ENCODE measurements around the gene CECR2.
"Not testable (repeated sequence)": the region's sequence is repeated elsewhere in the genome, so short reads cannot be mapped to it uniquely, and the experiment has no call there.

CECR2 gene

DNA sequence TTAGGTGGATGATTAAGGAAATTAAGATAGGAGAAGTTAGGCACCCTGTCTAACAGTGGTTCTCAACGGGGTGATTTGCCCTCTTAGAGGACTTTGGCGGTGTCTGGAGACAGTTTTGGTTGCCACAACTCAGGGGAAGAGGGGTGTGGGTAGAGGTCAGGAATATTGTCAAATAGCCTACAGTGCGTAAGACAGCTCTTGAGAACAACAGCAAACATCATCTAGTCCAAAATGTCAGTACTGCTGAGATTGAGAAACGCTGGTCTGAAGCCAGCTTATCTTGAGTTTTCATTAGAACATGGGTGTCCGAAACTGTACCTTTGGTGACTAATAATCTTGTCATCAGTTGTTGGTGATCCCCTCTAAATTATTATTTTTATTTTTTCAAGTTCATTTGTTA, 38.4 kb downstream of the CECR2 start:
- DNase-seq: no peak

DNA sequence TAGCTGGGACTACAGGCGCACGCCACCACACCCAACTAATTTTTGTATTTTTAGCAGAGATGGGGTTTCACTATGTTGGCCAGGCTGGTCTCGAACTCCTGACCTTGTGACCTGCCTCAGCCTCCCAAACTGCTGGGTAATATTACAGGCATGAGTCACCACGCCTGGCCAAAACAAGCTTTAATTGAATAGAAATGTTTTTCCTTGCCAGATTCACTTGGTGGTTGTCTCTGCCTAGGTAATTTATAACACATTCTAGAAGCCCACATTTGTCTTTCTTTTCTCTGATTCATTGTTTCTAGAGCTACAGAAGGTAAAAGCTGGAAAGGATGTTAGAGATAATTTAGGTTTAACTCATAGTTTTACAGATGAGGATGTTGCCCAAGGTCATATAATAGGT, 41.3 kb downstream of the CECR2 start:
- no peak for DNase-seq

DNA sequence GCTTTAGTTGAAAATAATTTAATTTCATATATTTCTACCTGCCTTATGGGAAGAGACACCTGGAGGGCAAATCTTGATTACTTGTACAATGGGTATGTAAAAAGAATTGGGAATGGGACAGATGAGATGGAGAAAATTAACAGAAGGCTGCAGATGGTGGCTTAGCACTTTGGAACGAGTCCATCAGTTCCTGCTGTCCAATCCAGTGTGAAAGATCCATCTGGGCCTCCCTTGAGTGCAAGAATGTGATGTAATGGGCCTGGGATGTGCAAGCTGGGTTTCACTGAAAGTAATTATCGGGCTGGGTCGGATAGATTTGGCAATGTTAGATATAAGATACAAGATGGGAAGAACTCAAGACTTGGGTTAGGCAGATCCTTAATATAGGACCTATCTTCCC, 42.0 kb downstream of the CECR2 start:
- no peak for DNase-seq

DNA sequence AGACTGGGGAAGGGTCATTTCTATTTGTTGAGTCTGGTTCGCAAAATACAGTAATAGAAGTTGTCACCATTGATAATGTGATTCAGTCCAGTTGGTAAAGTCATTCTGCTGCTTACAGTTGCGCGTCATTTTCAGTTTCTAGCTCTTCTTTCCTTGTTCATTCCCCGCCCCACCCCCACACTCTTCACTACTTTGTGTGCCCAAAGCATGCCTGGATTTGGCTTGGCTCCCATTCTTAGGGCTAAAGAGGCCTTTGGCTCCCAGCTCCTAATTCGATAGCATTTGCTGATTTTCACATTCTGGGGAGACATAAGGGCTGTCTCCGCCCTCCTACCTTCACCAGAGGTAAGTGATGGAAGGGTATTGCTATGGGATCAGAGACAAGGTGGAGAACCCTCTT, 43.0 kb downstream of the CECR2 start:
- DNase-seq: no peak

DNA sequence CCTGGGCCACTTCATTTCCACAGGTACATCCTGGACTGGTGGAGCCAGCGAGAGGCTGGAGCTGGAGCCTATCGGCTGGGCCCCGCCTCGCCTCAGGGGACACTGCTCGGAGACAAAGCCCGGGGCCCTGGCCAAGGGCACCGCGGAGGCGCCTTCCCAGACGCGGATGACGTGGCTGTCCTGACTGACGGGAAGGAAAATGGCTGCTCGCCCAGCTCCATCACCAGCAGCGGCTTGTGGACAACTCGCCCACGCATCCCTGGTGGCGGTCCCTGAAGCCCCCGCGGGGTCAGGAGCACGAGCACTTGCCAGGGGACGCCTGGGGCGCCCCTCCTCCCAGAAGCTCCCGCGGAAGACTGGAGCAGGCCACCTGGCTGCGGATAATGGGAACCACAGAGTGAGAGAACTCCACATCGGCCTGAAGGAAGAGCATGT, 49.6 kb downstream of the CECR2 start:
- no peak for DNase-seq

DNA sequence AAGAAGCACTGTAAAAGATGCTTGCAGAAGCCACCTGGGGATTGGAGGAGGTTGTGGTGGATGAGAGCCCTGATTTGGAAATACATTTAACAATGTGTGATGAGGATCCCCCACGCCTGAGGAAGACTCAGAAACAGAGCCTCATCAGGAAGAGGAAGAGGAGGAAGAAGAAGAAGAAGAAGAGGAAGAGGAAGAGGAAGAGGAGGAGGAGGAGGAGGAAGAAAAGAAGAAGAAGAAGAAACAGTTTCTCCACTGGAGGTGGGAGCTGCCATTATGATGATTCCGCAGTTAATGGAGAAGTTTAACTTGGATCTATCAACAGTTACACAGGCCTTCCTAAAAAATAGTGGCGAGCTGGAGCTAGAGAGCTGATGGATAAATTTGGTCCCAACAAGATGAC, 50.1 kb downstream of the CECR2 start:
- no peak for DNase-seq

DNA sequence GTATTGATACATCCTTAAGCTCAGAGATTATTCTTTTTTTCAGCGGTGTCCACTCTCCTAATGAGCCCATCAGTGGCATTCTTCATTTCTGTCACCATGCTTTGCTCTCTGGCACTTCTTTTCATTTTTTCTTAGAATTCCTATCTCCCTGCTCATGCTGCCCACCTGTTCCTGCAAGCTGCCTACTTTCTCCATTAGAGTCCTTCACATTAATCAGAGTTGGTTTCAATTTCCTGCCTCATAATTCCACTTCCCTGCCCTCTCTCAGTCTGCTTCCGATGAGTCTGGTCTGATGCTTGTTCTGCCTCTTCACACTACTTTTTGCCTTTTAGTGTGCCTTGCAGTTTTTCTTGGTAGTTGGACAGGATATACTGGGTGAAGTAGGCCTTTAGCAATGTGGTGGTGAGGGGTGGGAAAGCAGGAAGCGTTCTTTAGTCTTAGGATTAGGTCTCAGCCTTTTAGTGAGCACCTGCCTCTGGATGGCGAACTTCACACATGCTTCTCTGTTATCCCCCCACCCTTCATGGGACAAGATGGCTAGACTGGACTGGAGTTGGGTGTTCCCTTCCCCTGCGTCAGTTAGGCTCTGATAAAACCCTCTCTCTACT, 53.6 kb downstream of the CECR2 start:
- DNase-seq: no peak

DNA sequence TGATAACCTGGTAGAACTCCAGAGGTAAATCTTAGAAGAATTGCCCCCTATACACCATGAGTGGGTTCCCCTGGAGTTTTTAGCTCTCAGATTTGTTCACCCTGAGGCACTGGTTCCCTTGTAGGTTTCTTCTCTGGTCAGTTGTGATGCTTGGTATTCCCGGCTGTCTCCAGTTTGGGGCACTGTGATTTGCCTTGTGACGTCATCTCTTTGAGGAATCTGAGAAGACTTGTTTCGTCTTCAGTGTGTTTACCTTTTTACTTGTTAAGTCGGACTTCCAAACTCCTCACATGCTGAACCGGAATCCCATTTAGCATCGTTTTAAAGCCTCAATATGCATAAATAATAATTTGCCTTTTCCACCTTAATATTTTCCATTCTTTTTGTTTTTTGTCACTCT, 54.4 kb downstream of the CECR2 start:
- no peak for DNase-seq

DNA sequence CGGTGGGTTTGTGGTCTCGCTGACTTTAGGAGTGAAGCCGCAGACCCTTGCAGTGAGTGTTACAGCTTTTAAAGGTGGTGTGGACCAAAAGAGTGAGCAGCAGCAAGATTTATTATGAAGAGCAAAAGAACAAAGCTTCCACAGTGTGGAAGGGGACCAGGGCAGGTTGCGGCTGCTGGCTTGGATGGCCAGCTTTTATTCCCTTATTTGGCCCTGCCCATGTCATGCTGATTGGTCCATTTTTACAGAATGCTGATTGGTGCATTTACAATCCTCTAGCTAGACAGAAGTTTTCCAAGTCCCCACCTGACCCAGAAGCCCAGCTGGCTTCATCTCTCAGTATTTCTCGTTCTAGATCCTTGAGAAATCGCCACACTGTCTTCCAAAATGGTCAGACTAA, 58.3 kb downstream of the CECR2 start:
- DNase-seq: not testable (repeated sequence)

DNA sequence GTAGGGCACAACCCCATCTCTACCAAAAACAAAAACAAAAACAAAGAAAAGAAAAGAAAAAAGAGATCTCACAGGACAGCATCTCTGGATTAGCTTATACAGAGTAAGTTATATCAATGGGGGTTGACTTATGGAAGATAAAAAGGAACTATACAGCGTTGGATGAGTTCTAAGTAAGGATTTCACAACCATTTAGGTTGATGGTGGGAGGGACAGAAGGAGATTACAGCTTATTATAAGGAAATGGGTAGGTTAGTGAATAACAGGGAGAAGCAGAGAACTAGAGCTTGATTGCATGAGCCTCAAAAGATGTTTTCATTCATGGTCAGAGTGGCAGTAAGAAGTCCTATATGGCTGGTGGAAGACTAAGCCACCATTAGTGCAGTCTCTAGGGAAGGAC, 60.3 kb downstream of the CECR2 start:
- no peak for DNase-seq

DNA sequence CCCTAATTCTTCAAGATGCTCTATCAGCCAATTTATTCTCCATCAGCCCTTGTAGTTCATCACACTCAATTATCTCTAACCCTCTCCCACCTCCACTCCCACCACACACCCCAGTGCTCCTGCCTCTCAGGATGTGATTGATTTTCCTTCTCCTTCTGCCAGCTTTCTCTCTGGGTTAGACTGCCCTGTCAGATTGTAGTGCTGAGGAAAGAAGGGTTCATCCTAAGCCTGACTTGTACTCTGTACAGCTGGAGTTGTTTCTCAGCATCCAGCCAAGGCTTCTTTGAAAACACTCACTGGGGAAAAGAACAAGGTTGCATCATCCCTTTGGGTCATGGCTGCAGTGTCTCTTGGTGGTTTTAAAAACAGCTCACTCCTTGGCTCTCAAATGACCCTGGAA, 61.2 kb downstream of the CECR2 start:
- no peak for DNase-seq

DNA sequence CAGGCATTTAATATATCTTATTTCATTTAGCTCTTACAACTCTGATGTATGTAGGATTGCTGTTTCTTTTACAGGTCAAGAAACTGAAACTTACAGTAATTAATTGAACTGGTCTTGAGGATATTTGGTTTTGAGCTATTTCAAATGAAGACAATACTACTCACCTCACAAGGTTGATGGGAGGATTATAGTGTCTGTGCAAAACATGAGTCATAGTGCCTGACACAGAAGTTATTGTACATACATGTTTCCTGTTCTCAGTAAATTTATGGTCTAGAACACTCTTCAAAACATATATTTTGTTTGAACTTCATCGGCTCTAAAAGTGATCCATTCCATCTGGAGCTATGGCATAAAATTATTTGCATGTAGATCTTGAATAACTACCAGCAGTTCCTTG, 61.9 kb downstream of the CECR2 start:
- DNase-seq: no peak

DNA sequence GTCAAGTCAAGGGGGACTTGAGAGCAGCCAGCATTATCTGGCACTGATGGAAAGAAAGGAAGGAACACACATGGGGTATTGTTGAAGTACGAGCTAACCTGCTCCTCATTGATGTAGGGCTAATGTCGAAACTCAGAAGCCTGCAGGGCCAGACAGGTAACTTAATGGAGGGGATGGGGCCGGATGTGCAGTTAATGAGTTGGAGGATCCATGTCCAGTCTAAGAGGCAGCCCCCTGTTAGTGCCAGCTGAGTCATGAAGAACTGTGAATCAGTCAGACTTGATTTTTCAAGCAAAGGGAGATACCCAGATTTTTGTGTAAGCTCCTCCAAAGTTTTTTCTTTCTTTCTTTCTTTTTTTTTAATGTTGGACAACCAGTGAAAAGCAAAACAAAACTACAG, 65.6 kb downstream of the CECR2 start:
- no peak for DNase-seq

DNA sequence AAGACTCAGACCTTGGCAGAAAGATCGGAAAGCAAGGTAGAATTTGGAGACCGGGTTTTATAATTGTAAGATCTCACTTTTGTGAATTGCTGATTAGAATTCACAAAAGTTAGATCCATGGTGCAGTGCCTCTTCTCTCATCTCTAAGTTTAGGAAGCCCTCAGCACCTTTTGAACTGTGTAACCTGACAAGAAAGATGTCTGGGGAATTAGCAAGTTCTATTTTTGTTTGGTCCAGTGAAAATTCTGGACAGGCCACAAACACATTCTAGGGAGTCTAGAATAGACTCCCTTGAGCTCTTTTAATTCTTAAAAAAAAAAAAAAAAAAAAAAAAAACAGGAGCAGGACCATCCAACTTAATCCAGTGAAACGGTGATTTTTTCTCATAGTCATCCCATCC, 66.1 kb downstream of the CECR2 start:
- no peak for DNase-seq

DNA sequence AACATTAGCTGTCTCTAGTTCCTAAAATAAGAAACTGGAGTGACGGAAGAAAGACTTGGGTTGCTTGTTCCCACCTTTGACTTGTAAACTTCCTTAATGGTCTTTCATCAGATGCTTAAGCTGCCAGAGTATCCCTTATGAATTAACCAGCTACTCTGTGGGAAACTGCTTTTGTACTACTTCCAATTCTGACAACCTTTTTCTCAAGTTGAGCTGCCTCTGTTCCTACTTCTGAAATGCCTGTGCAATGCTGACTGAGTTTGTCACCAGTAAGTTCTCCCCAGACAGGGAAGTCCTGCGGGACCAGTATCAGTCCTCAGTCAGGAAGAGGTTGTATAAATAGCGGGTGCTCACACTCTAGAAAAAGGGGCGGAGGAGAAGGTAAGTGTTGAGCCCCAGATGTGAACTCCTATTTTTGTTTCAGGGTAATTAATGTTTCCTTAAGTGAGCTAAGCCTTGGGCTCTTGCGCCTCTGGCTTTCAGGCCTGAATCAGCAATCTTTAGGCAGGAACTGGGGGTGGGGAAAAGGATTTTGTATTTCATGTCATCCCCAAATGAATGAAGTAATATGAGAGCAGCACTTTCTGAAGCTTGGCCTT, 67.2 kb downstream of the CECR2 start:
- DNase-seq: no peak

DNA sequence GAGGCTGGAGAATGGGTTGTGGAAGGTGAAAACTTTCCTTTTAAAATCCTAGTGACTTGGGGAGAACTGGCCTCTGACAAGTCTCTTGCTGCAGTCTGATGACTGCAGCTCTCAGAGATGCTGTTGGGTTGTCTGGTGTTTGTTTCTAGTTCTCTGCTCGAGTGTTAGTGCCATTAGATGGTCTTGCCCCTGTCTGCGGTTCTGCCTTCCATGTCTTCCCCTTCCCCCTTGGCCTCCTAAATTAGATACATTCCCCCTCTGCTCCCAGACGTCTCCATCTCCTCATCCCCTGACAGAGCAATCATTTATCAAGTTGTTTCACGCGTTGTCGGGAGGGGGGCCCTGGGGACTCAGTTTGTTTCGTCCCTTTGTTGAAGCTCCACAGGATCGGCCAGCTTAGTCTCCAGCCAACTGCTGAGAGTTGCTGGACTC, 67.7 kb downstream of the CECR2 start:
- DNase-seq: no peak

DNA sequence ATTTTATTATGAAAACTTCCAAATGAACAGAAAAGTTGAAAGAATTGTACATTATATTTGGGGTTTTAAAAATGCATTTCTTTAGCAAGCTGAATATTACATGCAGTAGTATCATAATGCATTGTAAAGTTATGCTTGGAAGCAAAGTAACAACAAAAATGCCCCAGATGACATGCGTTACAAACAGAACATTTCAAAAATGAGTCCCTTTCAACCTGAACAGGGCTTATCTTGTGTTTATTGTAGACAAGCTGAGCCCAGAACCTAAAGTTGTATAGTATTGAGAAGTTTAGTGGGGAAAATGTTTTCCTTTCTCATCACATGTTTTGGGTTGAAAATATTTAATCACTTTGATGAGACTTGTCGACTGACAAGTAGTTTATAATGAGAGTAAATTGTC, 68.8 kb downstream of the CECR2 start:
- no peak for DNase-seq

DNA sequence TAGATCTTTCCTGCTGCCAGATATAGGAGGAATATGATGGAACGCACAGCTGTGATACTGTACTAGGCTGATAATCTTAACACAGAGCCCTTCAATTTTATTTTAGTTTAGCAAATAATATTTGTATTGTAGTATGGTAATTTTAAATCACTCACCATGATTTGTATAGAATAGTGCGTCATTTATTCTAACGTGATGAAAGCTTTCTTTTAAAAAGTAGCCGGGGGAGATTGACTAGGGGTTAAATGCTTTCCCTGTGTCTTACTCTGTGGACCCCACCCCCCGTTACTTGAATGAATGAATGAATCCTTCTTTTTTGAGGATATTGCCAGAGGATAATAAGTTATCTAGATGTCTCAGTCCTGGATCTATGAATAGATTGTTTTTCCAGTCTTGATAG, 72.1 kb downstream of the CECR2 start:
- DNase-seq: no peak

DNA sequence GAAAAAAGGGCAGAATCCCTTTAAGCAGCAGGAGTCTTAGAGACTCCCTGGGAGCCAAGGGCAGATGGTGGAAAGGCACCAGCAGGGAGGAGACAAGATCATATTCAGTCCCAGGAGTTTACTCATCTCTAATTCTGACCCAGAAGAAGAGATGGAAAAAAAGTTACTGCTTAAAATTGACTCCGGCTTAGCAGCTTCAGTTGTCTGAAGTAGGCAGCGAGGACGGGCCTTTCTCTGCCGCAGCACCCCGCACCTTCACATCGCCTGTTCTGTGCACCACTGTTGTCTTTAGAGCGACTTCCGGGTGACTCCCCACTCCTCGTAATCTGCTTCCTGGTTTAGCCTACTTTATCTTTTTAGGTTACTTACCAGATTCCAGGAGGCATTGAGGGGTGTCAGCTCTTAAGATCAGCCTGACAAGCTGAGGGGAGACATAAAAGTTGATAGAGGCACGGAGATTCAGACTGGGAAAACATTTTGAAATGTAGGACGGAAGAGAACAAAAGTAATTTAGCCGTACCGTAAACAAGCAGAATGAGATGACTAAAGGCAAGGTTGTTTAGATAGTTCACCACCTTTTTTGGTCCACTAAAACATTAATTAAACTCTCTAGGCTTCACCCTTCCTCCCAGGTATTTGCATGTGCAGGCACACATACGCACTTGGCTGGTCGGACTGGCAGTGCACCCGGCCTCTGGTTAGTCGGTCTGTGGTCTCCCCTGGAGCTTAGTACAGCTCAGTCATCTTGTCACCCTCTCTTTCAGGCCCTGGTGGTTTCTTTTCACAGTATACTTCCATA, 74.3 kb downstream of the CECR2 start:
- DNase-seq: no peak

DNA sequence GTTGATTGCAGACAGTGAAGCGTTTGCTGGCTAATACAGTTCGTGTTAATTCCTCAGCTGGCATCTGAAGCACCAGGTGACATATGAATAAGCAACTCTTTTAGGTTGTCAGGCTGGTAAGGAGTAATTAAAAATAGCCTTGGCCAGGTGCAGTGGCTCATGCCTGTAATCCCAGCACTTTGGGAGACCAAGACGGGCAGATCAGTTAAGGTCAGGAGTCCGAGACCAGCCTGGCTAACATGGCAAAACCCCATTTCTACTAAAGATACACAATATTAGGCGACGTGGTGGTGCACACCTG, 74.9 kb downstream of the CECR2 start:
- DNase-seq: no peak

DNA sequence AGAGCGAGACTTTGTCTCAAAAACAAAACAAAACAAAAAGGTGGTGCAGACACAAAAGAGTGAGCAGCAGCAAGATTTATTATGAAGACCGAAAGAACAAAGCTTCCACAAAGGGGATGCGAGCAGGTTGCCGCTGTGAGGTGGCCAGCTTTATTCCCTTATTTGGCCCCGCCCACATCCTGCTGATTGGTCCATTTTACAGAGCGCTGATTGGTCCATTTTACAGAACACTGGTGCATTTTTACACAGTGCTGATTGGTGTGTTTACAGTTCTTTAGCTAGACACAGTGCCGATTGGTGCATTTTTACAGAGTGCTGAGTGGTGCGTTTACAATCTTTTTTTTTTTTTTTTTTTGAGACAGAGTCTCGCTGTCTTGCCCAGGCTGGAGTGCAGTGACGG, 77.4 kb downstream of the CECR2 start:
- no peak for DNase-seq

DNA sequence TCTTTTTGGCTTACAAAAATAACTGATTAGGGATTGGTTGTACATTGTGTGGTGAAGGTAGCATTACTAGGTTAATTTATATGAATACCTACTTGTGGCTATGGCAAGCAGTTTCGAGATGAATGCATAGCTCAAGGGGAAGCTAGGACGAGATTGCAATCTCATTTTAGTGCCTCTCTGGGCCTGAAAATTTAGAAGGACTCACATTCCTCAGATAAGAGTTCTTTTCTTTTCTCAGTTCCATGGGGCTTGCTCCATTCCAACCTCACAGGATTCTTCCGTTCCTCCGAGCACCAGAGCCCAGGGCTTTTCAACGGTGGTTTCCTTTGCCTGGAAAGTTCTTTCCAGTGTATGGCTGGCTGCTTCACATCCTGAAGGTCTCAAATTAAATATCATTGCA, 82.1 kb downstream of the CECR2 start:
- no peak for DNase-seq

DNA sequence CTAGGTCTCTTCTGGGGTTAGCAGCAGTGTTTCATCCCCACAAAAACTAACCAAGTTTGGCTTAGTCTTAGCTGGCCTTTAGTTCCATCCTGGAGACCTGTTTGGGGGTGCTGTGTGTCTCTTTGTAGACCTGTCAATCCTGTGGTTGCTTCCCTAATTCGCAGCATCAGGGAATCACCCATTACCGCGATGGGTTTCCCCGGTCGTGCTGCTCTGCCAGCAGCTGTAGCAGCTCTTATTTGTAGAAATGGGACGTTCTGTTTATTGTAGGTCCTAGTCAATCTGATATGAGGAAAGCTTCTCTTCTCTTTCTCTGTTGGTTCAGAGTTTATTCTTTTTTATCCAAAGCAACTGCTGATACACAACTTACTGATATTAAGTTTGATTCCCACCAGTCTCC, 91.6 kb downstream of the CECR2 start:
- no peak for DNase-seq

DNA sequence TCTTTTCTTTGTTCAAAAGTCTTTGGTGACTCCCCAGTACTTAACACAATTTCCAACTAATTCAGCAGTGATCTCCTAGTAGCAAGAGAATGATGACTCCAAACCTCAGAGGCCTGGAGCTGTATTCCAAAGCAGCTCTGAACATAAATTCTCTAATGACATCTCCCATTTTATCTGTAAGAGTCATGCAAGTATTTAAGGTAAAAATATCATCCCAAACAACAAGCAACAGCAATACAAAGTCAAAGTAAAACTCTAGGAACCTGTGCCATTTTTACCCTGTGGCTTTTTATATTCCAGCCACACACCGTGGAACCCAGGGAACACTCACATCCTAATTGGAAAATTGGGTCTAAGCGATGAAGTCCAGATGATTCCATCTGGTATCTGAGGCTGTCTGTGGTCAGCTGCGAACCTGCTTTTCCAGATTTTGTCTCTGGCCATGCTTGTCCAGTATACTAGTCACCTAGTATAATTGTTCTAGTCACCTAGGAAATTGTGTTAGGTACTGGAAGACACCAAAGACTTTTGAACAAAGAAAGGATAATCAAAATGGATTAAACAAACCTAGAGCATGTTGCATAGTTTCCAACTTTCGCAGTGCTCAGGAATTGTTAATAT, 101.7 kb downstream of the CECR2 start:
- no peak for DNase-seq
